HuH-7.5 (cell line): ENCODE measurements around the gene ARHGEF28.

ENCODE experiments used
- DNase-seq: peaks from one replicate; pipeline ENCODE4 v3.0.0; 2011; ENCODE audit warnings: low spot score

ARHGEF28 gene

DNA sequence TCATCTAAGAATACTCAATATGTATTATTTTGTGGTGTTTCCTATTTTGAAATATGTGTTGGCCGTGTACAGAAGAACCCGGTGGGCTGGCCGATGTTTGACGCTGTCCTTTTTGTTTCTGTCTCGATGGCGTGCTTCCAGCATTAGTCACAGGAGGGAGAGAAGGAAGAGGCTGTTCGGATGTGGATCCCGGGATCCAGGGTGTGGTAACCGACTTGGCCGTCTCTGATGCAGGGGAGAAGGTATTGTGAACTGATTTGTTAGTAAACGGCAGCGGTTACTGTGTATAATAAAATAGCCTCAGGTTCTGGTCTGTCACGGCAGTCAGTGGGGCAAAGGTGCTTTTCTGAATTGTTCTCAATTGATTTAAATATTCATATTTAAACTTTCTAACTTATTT, 275.0 kb downstream of the ARHGEF28 start:
- no peak for DNase-seq

DNA sequence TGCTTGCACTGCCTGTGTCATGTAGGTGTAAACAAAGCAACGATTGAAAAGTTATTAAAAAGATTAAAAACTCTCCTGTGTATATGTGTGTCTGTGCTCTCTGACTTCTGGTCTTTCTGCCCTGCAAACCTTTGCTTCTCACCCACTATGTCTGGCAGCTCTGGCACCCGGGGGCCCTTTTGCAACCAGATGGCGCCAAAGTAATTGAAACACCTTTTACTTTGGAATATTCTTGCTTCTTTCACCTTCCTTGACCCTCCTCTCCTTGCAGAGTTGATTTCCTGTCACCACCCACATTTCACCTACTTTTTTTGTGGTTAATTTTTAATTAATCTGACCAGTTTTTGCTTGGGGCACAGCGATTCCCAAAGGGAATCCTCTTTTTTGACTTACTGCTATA, 275.5 kb downstream of the ARHGEF28 start:
- peak; percentile 9 for DNase-seq

DNA sequence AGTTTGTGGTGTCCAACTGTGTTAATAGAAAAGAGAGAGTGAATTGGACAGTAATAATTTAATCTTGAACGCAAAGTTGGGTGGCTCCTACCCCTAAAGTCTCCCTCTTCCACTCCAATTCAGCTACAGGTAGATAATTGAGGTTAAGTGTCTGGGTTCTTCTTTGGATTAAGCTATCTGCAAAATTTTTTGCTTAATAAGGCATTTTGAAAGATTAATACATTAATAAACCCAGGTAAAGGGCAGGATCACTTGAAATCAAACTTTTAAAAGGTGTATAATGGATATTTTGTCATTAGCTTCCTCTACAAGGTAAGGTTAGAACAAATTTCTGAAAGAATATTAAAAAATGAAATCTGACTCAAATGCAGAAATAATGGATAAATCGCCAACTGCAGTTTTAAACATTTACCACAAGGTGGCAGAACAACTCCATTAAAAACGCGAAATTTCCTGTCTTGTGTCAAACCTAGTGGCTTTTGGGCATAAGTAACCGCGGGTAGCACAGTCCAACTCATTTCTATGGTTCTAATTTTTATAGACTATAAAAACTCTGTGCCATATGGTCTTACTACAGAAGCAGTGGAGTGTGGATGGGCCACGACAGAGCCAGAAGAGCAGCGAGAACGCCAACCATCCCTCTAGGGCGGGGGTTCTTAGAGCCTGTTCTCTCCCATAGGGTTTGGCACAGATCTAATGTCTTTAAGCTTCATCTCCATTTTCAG, 276.5 kb downstream of the ARHGEF28 start:
- peak; percentile 30 for DNase-seq

DNA sequence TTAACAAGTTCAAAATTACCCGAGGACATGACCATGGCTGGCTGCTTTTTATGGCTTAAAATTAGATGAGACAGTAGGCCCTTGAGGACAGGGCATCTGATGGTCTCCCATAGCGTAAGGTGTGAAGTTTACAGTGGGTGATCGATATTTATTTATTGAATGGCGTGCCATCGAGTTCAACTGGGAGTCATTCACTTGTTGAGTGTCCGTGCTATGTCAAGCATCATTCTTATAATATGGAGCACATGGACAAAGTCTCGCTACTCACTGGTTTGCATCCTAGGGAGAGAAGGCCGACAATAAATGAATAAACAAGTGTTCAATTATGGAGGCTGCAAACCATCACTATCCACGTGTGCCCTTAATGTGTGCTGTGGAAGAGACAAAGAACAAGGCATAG, 277.2 kb downstream of the ARHGEF28 start:
- DNase-seq: no peak

DNA sequence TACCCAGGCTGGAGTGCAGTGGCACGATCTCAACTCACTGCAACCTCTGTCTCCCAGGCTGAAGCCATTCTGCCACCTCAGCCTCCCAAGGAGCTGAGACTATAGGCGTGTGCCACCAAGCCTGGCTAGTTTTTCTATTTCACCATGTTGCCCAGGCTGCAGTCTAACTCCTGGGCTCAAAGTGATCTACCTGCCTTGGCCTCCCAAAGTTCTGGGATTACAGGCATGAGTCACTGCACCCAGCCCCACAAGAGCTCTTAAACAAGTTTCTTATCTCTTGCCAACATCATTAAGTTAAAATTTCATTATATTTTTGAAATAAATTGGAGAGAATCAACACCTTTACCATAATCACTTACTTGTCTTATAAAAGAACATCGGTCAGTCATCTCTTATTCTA, 280.3 kb downstream of the ARHGEF28 start:
- DNase-seq: no peak

DNA sequence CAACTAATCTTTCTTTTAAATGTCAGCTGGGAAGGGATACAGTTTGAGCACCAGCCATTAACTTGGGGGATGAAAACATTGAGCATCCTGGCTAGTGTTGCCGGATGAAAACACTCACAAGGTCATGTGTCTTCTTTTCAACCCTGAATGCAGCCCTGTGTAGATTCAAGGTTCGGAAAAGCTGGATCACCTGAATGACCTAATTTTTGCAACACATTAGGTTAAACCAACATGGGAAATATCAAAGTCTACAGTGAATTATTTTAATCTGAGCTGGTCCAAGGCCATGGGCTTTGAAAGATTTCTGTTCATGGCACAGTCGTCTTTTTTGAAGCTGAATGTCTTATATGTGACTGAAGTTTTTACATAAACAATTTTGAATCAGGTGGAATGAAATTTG, 281.2 kb downstream of the ARHGEF28 start:
- DNase-seq: no peak

DNA sequence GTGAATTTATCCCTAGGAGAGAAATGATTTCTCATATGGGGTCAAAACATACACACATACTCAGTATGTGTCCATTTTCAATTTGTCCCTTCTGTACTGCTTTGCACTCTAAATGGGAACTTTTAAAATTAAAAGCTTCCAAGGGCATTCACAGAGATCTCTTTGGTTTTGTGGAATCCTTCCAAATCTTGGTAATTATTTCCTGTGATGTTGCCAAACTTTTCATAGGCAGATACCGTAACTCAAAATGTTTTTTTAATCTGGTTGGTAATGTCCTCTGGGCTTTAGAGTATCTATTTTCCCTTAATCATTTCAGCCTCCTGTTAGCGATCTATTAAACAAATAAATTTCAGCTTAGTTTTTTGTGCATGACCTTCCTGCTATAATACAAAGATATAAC, 282.4 kb downstream of the ARHGEF28 start:
- no peak for DNase-seq

DNA sequence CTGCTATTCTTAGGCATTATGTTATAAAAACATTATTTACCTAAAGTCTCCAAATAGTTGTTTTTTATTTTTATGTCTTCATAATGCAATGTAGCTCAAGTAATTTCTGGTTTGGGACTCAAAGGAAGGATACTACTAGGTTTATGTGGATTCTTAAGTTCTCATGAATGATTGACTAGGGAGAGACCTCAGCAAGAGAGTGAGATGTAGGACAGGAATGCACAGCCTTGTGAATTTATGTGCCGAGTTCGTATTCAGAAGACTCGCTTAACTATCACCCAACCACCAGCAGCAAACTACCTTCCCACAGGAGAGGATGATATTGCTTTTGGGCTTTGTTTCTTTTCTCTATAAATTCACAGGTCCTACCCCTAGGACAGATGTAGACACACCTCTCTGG, 282.9 kb downstream of the ARHGEF28 start:
- no peak for DNase-seq

DNA sequence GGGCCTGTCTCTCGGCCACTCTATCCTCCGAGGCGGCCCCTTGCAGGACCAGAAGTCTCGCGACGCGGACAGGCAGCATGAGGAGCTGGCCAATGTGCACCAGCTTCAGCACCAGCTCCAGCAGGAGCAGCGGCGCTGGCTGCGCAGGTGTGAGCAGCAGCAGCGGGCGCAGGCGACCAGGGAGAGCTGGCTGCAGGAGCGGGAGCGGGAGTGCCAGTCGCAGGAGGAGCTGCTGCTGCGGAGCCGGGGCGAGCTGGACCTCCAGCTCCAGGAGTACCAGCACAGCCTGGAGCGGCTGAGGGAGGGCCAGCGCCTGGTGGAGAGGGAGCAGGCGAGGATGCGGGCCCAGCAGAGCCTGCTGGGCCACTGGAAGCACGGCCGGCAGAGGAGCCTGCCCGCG, 283.5 kb downstream of the ARHGEF28 start:
- DNase-seq: no peak

DNA sequence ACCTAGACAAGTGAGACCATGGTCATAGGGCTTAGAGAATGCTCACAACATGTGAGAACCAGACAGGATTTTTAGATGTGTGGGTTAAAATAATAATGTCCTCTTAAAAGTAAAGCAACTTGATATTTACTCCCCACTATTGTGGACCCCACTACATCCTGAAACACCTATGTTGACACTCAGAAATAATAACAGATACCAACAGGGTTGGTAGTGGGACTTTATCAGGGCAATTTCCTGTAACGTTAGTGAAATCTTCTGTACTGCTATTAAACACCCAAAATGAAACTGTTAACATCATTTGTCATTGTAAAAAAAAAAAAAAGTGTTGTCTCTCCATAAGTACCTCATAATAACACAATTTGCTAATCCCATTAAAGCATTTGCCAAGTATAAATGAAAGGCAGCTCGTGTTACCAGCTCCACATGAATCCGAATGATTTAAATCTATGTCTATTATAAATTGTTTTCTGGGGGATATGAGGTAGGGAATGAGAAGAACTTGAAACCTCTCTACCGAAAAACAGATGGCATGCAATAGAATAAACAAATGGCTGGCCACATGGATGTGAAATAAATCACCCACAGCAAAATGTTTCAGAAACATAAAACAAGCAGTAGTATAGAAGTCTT, 285.9 kb downstream of the ARHGEF28 start:
- DNase-seq: no peak

DNA sequence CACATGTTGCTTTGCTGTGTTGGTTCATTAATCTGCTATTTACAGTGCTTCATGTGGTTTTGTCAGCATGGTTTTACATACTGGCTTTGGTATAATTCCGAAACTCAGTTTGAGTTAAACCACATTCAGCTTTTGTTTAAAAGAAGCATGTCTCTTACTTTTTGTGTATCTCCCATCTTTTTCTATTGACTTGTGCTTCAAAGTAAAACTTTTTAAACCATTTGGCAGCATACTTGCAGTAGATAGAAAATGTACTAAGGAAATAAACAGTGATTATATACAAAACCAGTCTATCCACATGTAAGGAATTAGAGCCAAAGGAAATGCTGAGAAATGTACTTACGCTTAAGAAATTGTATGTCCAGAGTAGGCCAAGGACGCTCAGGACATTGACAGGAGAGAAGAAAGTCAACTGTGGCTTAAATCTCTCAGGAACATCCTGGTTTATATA, 286.9 kb downstream of the ARHGEF28 start:
- no peak for DNase-seq

DNA sequence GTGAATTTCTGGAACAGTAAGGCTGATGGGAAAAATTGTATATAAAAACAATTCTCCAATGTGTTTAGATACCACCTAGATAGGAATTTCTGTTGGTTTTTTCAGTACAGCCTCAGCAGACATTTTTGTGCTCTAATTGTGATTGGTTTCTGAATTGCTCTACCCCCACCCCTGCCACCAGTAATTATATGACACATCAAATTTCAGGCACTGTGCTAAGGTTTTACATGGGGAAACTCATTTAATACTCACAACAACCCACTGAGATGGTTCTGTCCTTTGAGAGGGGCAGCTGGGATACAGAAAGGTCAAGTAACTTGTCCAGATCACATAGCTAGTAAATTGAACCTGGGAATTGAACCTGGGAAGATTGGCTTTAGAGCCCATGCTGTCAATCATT, 288.0 kb downstream of the ARHGEF28 start:
- DNase-seq: no peak

DNA sequence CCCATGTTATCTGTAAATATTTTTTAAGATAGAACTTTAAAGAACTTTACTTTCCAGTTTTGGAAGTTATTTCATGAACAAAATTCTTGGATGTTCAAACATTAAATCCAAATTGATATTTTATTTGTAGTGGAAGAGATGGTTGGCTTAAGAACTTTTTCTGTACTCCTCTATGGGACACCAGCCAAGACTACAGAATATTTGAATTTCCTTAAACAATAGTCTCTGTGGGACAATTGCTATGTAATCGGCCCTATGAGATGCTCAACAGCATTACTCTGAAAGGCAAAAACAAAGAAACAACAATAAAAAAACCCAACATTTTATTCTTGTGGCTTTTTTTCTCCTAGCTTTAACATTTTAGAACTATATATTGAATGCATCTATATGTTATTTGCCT, 289.3 kb downstream of the ARHGEF28 start:
- no peak for DNase-seq

DNA sequence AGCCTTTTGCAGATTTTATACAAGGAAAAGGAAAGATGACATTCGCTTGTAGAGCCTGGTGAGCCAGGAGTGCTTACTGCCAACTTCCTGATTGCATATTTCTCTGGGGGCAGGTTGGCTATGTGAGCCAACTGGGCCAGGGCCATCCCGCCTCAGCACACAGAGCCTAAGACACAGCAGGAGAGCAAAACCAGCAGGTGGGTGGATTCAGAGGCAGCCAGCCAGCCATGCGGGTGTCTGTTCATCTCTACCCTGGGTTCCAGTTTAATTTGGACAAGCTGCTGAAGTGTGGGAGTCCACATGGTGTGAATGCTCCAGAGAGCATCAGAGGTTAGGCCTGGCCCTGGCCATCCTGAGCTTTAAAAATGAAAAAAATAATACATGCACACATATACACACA, 291.4 kb downstream of the ARHGEF28 start:
- DNase-seq: no peak

DNA sequence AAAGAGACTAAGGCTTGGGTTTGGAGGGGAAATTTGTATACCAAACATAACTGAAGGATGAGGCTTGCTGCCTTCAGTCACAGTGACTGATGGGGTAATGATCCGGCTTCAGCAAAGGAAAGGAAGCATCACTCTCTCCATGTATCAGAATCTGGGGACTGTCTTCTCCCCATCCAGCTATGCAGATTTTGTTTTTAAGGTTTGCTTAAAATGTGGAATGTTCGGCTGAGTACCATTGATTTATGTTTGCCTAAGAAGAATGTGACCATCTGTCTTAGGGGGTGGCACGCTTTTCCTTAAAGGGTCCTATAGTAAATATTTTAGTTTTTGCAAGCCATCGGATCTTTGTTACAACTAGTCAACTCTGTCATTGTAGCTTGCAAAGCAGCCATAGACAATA, 291.9 kb downstream of the ARHGEF28 start:
- no peak for DNase-seq

DNA sequence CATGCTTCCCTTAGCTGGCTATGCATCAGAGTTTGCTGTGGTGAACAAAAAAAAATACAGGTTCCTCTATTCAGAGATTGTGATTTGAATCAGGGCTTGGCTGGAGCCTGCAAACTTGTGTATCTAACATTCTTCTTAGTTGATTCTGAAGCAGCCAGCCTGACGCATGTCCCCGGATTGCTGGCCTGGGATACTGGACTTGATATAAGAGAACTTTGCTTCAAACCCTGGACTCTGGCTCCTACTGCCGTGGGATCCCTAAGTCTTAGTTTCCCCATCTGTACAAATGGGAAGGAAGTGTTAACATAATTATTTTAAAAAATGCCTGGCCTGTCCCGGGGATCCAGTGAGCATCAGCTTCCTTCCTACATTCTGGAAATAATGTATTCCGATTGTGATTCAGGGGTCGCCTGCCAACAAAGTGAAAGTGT, 292.8 kb downstream of the ARHGEF28 start:
- DNase-seq: no peak

DNA sequence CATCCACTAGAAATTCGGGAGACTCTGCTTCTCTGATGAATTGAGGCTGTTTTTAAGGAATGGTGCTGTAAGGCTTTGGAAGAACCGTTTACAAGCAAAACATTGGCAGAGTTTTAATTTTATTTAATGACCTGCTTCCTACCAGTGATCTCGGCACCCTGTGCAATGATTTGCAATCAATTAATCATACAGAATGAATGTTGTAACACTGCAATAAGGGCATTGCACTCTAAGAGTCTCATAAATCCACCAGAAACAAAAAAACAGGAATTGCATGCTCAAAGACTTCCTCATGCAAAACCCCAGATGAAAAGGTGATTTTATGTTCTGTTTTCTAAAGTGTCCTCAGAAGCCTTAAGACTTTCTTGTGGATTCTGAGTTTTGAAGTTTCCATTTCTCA, 295.7 kb downstream of the ARHGEF28 start:
- no peak for DNase-seq

DNA sequence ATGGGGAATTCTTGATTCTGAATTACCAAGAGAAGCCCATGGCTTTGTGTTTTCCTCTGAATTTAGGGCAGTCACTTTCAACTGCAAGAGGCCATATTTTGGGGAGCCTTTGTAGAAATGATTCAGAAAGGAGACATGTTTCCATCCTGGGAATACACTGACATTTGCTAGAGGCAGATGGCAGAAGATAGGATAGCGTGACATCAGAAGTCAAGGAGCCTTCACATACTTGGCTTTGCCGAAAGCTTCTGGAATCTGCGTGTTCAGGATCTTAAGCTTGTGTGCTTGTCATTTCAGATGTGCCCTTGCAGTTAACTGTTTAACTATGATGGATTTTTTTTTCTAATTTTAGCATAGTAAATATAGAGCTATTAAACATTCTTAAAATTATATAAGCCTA, 296.2 kb downstream of the ARHGEF28 start:
- DNase-seq: no peak

DNA sequence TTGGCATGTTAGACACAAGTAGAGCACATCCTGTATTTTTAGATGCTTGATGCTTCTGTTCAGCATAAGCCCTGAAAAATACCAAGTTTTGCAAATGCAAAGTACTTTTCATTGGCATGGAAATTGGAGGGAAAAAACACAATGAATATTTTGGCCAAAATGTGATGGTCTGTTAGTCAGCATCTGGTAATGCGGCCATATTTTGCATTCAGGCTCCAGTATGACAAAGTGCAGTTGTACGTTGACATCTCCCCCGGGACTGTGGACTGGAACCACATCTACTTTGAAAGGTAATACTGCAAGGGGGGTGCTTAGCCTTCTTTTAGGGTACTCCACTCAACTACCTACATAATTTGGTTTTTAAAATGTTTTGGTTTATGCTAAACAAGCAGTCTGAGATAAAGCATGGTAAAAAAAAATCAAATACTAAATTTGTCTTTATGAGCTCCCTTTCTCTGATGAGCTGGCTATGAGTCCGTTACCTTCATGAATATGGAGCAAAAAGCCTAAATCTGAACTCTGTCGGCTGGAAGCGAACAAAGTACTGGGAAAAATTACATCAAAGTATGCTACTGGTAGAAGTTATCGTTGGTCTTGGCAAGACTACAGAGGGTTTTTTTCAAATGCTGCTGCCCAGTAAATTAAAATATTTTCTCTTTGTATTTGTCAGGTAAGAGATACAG, 297.0 kb downstream of the ARHGEF28 start:
- no peak for DNase-seq

DNA sequence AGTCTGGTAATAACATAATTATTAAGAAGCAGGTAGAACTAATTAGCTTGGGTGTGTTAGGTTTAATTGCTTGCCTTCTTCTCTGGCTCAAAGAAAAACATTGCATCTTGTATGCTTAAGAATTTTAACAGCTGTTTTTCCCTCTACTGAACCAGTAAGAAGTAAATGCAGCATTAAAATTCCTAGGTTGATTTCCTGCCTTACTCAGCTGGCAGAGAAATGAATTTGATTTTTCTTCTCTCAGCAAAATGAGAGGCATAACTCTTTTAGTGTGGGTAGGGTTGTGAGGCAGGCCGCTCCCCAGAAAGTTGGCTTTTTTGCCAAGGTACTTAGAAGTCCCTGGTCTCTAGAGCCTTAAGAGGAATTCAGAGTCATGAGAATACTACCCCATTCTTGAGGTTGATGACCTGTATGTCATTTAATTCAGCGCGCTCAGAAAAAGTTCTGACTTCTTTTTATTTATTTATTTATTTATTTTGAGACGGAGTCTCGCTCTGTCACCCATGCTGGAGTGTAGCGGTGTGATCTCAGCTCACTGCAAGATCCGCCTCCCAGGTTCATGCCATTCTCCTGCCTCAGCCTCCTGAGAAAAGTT, 302.6 kb downstream of the ARHGEF28 start:
- DNase-seq: no peak

DNA sequence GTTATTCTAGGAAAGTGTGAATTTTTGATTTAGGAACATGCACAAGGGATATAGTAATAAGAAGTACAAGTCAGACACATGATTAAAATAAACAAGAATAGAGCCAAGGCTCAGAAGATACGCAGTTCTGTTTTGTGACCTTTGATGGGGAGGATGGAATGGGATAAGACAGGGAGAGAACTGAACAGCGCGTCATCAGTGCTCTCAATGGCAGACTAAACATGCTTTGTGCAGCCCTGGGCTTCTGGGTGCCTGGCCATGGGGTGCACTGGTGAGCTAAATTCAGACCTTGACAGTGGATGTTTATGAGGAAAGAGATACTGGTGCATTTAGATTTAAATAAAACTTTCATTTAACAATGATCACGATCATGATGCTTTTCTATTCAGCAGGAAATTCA, 309.7 kb downstream of the ARHGEF28 start:
- DNase-seq: no peak

DNA sequence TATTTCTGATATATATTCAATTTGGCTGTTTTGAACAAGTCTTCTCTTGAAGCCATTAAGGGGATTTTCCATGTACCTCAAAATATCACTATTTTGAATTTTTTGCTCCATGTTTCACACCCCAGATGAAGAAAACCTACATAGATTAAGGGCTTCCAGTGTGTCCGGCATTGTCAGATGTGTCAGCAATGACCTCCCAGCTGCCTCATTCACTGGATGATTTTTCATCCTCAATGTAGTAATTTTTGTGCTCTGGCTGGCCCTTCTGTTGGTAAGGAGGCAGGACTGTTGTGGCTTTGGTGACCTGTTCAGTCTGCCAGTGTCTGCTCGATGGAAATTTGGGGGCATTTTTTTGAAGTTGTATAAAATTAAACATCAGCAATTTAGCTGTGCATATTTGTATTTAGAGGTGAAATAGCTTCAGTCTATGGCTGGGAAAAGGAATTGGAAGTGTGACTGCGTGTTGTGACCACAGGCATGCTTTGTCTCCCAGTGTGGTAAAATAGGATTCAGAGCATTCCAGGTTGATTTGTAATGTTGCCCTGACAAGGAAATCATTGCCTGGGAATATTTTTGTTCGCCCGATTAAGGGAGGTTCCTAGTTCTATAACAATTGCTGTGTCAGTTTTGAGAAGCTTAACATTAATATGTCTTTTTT, 312.4 kb downstream of the ARHGEF28 start:
- DNase-seq: no peak

DNA sequence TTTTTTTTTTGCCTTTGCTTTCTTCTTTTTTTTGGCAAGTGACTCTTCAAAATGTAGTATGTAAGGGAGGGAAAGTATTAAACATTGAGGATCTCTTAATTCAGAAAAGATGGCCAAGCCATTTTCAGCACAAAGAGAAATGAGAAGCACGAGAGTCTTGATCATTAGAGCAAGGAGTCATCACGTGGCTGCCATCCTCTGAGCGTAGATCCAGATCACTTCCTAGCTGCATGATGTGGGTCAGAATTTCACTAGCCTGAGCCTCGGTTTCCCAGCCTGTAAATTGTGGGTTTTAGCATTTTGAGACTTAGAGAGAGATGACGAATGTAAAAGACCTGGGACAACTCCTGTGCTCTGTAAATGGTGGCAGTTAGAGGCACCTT, 312.9 kb downstream of the ARHGEF28 start:
- DNase-seq: no peak
